Hematopoietic multipotent progenitor cell treated with erythropoietin and hydrocortisone succinate and interleukin-3 and kit ligand, for 6 days (in vitro differentiated cells): ENCODE measurements around the gene ITIH1.
A peak's percentile ranks its signal among the peaks of the same experiment; 100 is the strongest.
"Not testable (repeated sequence)": the region's sequence is repeated elsewhere in the genome, so short reads cannot be mapped to it uniquely, and the experiment has no call there.

Source experiments
- DNase-seq: peaks from one replicate; pipeline ENCODE4 v3.0.0-alpha.2; 2015

The ITIH1 gene, protein sequence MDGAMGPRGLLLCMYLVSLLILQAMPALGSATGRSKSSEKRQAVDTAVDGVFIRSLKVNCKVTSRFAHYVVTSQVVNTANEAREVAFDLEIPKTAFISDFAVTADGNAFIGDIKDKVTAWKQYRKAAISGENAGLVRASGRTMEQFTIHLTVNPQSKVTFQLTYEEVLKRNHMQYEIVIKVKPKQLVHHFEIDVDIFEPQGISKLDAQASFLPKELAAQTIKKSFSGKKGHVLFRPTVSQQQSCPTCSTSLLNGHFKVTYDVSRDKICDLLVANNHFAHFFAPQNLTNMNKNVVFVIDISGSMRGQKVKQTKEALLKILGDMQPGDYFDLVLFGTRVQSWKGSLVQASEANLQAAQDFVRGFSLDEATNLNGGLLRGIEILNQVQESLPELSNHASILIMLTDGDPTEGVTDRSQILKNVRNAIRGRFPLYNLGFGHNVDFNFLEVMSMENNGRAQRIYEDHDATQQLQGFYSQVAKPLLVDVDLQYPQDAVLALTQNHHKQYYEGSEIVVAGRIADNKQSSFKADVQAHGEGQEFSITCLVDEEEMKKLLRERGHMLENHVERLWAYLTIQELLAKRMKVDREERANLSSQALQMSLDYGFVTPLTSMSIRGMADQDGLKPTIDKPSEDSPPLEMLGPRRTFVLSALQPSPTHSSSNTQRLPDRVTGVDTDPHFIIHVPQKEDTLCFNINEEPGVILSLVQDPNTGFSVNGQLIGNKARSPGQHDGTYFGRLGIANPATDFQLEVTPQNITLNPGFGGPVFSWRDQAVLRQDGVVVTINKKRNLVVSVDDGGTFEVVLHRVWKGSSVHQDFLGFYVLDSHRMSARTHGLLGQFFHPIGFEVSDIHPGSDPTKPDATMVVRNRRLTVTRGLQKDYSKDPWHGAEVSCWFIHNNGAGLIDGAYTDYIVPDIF

DNA sequence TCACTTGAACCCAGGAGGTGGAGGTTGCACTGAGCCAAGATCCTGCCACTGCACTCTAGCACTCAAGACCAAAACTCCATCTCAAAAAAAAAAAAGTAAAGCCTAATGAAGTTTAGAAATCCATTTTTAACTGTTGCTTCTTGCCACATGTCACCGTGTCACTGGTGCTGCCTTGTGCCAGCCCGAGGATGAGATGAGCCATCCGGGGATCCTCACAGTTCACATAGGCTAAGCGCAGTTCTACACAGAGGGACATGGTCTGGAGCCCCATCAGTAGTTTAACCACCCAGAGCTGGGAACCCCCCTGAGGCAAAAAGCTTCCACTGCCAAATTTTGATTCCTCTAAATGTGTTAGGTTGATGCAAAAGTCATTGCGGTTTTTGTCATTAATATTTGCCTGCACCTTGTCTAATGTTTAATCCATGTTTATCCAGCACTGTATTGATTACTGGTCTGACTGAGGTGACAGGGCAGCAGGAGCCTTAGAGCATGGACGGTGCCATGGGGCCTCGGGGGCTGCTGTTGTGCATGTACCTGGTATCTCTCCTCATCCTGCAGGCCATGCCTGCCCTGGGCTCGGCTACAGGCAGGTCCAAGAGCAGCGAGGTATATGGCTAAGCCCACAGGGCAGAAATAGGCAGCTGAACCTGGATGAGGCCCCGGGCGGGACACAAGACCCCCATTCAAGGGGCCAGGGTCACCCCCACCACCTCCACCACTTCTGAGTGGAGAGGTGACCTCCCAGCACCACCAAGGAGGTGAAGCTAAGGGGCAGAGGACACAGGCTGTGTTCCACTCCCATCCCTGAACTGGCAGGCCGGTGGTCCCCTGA, at the start of gene ITIH1:
TSS of gene ITIH1 (plus strand) at position 473 of the 832 bp plus-strand sequence. CDS start at position 490, 17 bp downstream.
- DNase-seq, result no peak

DNA sequence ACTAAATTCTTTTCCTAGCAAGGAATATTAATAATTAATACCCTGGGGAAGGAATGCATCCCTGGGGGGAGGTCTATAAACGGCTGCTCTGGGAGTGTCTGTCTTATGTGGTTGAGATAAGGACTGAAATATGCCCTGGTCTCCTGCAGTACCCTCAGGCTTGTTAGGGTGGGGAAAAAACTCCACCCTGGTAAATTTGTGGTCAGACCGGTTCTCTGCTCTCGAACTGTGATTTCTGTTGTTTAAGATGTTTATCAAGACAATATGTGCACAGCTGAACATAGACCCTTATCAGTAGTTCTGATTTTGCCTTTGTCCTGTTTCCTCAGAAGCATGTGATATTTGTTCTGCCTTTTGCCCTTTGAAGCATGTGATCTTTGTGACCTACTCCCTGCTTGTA, 48.6 kb upstream of the ITIH1 start:
- DNase-seq, result not testable (repeated sequence)

DNA sequence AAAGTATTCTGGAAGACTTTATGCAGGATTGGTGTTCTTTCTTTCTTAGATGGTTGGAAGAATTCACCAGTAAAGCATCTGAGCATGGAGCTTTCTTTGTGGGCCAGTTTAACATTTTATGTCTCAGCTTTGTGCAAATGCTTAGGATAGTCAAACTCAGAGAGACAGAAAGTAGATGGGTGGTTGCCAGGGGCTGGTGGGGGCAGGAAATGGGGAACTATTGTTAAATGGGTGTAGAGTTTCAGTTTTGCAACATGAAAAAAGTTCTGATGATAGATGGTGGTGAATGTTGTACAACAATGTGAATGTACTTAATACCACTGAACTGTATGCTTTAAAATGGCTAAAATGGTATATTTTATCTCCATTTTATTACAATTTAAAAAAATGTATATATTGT, 46.7 kb upstream of the ITIH1 start:
- DNase-seq, result no peak

DNA sequence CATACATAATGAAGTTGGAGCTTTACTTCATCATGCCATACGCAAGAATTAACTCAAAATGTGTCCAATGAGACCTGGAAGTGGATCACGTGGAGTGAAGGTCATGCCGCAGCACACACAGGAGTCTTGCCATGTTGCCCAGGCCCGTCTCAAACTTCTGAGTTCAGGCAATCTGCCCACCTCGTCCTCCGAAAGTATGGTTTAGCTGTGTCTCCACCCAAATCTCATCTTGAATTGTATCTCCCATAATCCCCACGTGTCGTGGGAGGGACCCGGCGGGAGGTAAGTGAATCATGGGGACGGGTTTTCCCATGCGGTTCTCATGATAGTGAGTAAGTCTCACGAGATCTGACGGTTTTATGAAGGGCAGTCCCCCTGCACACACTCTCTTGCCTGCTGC, 45.8 kb upstream of the ITIH1 start:
- DNase-seq, result no peak

DNA sequence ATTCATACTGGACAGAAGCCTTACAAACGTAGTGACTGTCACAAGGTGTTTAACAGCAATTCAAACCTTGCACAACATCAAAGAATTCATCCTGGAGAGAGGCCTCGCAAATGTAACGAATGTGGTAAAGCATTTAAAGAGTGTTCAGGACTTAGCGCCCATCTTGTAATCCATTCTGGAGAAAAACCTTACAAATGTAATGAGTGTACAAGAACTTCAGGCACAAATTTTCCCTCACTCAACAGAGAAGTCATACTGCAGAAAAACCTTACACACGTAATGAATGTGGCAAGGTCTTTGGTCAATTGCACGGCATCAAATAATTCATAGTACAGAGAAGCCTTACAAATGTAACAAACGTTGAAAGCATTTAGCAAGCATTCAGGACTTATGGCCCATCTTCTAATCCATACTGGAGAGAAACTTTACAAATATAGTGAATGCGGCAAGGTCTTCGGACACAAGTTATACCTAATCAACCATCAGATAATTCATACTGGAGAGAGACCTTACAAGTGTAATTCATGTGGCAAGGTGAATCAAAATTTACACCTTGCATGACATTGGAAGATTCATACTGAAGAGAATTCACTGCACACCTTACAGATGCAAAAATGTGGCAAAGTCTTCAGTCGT, 44.0 kb upstream of the ITIH1 start:
- no peak for DNase-seq

DNA sequence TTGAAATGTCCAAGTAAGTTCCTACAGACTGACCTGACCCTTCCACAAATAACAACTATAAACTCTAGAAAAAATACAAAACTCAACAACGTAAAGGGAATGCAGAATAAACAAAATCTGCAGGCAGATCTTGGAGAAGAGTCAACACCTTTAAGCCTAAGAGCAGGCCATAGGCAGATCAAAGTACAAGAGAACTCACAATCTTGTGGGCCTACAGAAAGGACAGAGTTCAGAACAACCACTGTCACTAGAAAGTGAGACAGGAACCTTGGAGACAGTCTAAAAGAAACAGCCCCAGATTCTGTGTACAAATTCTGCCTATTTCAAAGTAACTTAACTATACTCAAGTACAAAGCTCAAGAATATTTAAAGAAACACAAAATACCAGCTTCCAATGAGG, 37.7 kb upstream of the ITIH1 start:
- no peak for DNase-seq

DNA sequence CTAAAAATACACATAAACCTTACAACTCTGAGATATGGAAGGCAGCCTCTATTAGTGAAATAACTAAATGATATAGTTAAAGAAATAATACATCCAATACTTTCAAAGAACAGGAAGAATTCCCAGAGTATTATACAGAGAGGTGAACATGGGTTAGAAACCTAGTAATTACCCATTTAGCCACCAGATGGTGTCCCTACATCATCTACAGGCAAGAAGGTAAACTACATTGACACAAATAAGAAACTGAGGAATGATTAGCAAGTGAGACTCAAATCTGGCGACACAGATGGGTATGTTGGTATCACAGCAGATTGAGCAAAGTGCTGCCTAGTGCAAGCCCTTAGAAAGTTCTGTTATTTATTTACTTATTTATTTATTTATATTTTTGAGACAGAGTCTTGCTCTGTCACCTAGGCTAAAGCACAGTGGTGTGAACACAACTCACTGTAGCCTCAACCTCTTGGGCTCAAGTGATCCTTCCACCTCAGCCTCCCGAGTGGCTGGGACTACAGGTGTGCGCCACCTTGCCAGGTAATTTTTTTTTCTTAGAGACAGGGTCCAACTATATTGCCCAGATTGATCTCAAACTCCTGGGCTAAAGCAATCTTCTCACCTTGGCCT, 34.9 kb upstream of the ITIH1 start:
- peak; percentile 62 for DNase-seq

DNA sequence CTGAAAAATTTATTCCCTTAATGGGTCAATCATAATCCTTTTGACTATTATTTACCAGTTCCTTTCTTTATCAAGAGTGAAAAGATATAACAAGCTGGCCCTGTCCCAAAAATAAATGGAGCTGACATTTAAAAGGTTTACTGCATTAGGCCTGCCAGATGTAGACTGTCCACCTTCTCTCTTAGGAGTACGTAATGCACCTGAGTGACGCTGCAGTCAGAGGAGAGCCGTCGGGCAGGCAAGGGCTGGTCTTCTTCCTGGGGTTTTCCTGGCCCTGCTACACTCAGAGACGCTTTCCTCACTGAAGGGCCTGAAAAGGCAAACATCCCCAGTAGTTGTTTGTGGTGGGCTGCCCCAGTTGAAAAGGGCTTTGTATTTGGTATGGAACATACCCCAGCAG, 34.2 kb upstream of the ITIH1 start:
- DNase-seq, result no peak

DNA sequence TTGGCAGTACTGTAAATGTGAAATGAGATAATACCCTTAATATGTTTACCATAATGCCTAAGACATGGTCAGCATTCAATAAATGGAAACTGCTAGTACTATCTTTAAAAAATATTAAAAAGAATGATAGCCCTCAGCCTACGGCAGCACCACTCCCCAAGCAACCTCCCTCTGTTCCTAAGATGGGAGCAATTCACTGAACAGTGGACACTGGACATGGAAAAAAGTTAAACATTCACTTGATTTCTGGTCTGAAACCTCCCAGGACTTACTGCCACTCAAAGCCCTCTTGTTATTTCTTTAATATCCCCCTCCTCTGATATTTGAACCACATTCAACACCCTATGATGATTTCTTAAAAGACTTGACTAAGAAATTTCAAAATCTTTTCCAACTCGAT, 33.7 kb upstream of the ITIH1 start:
- no peak for DNase-seq

DNA sequence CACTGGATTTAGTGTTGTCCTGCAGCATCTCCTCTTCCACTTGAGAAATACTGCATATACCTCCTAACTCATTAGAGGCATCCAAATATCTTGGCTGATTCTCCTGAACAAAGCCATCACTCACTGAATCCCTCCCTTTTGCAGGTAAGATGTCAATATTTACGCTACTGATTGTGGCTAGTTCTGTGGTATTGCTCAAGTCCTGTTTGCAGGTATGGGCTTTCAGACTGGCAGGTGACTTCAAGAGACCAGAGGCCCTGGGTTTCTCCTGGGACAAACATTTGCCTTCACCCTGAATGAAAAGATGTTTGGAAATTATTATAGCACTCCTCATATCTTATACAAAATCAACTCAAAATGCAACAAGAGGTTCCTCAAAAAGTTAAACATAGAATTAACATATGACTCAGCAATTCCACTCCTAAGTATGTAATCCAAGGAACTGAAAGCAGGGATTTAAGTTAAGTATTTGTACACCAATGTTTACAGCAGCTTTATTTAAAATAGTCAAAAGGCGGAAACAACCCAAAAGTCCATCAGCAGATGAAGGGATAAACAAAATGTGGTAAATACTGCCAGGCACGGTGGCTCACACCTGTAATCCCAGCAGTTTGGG, 25.2 kb upstream of the ITIH1 start:
- DNase-seq, result peak; percentile 30

DNA sequence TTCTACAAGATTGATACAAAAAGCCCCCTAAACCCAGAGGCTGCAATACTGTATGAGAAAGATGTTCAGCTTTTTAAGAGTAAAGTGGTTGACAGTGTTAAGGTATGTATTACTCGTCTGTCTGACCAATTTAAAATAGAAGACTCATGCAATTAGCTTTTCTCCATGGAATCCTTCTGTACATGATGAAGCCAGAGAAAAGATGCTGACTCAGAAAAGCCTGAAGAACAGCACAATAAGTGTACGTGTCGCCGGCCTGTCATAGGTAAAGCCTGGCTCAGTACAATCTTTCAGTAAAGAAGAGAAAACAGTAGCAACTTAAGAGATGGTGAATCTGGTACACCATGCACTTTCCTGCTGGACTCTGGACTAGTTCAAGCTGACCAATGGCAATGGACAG, 23.0 kb upstream of the ITIH1 start:
- no peak for DNase-seq

DNA sequence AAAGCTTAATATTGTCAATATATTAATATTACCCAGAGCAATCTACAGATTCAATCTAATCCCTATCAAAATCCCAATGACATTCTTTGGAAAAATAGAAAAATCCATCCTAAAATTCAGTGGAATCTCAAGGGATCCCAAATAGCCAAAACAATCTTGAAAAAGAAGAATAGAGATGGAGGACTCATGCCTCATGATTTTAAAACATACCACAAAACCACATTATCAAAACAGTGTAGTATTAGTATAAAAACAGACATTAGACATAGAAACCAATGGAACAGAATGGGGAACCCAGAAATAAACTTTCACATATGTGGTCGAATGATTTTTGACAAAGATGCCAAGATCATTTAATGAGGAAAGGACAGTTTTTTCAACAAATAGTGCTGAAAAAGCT, 21.3 kb upstream of the ITIH1 start:
- DNase-seq, result no peak

DNA sequence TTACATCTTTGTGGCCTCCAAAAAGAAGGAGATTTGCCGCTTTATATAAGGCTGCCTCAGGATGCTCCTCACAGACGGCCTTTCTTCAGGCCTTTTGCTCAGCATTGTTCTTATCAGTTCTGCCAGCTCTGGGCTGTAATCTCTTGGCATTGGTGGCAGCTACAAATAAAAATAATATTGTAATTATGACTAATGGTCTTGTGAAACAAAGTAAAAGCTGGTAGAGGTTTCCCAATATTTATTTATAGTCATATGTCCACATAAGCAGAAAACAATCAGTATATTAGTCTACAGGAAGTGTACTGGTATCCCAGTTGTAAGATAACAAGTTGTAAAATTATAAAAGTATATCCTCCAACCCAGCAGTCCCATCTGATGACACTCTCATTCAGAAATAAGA, 13.9 kb upstream of the ITIH1 start:
- DNase-seq, result peak; percentile 82

DNA sequence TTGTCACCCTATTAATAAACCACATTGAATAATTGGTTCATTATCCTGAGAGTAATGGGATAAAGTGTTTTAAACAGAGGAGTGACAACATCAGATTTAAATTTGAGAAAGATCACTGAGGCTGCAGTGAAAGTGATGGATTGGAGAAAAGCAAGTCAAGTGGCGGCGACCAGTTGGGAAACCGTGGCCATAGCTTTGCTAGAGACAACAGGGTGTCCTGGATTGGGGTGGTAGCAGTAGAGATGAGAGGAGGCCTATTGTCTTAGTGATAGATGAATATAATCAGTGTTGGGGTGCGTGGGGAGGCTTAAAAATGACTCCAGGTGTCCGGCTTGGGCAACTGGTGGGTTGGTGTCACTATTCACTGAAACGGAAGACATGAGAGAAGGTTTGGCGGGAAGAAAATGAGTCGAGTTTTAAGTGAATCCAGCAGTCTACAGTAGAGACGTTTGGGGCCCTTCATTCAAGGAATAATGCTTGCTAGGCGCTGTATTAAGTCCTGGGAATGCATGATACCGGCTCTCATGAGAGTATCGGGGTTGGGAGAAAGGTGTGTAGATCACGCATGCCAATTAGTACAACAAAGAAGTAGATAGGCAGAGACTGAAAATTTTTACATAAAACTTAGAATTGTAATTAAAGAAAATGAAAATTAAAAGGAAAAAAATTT, 7.5 kb upstream of the ITIH1 start:
- DNase-seq, result peak; percentile 53

DNA sequence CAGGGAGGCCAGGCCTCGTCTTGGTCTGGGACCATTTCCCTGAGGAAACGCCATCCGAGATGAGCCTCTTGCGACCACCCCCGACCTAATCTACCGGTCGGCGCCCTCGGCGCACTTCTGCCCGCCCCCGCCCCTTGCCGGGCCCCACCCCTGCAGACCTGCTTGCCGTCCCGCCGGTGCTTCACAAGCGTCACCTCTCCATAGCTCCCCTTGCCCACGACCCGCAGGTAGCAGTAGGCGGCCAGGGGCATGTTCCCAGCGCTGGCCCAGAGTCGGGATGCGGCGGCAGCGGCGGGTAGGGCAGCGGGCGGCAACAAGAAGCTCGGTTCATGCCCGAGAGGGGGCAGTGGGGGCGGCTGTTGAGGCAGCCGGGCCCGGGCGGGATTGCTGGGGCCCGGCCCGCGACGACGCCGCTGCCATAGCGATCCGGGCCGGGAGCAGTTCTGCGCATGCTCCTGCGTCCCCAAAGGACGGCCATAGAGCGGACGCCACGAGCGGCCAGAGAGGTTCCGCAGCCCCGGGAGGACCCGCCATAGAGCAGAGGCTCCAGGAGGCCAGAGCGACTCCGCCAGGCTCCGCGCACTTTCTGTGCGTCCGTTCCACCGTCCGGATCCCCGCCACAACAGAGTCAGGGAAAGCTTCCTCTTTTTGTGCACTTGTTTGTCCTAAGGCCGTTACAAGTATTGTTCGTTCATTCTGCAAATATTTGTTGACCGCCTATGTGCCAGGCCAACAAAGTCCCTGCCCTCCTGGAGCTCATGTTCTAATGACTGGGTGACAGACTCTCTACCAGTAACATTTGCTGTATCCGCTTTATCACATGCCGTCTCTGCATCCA, 6.7 kb upstream of the ITIH1 start, which contains the start of gene NEK4:
TSS of gene NEK4 (minus strand) at position 445 of the 838 bp plus-strand sequence. CDS start at position 251, 194 bp downstream.
- peak; percentile 97 for DNase-seq

DNA sequence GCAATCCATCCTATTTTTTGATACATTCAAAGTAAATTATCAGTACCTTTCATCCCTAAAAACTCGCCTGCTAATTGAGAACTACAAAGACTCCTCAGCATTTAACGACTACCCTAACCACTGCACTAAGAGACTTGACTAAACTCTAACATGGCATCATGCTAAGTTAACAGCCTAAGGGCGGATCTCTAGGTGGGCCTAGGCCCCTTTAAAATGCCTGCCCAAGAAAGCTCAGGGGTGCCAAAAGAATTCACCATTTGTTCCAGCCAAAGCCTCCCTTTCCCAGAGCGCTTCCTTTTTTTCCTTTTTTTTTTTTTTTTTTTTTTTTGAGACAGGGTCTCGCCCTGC, 6.1 kb upstream of the ITIH1 start:
- DNase-seq, result no peak

DNA sequence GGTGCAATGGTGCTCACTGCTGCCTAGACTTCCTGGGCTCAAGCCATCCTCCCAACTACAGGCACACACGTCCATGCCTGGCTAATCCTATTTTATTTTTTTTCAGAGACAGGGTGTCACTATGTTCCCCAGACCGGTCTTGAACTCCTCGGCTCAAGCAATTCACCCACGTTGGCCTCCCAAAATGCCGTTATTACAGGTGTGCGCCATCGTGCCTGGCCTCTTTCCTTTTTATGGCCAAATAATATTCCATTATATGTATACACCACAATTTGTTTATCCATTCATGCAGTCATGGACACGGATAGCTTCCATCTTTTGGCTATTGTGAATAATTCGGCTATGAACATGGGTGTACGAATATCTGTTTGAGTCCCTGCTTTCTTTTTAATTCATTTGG, 5.7 kb upstream of the ITIH1 start:
- DNase-seq, result no peak

DNA sequence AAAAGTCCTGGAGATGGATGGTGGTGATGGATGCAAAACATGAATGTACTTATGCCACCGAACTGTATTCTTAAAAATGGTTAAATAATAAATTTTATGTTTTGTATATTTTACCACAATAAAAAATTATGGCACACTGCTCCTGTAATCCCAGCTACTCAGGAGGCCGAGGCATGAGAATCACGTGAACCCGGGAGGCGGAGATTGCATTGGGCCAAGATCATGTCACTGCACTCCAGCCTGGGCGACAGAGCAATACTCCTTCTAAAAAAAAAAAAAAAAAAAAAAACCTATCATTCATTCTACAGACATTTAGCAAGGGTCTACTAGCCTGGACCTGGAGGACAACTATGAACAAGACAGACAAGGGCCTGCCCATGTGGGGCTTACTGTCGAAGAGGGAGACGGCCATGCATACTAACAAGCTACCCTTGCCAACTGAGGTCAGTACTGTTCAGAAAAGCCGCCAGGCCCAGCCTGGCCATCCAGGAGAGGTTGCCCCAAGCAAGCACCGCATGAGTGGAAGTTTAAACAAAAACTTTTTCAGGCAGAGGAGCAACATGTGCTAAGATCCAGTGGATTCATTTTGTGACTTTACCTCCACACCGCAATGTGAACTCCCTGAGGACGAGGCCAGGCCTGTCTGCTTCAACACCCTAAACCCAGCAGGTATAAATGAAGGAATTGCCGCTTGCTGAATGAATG, 3.9 kb upstream of the ITIH1 start:
- no peak for DNase-seq

DNA sequence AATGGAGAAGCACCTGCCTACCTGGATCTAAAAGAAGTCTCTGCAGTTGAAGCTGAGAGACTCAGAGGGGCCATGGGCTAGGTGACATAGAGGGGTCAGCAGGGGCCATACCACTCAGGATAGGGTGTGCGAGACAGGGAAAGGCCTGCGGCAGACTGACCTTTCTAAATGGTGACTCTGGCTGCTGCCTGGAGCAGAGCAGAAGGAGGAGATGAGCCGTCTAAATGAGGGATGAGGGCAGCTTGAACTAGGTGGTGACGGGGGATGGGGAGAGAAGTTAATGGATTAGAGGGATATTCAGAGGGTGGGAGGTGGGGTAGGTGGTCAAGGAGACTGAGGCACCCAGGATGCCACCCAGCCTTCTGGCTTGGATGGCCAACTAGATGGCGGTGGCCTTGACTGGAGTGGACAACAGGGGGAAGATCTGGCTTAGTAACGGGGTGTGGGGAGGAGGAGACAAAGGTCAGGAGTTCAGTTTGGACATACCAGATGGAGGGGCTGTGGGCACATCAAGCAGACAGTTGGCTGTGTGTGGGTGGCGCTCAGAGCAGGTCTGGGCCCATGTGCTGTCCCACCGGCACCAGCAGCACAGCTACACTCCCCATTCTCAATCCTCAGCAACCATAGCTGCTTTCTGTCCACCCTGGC, 3.2 kb upstream of the ITIH1 start:
- DNase-seq, result no peak
